C4-2B (cell line): ENCODE measurements around the gene FZD2.

Experiments
- ZFX ChIP-seq: fragments of 450-650 bp; IDR thresholded peaks from 2 replicates; pipeline ENCODE4 v1.6.1; 2017
- TF ChIP-seq, protein P1 (sequence below): fragments of 450-650 bp; conservative IDR thresholded peaks from 2 replicates; pipeline ENCODE4 v1.5.1; 2017; ENCODE audit warnings: mild to moderate bottlenecking

DNA sequence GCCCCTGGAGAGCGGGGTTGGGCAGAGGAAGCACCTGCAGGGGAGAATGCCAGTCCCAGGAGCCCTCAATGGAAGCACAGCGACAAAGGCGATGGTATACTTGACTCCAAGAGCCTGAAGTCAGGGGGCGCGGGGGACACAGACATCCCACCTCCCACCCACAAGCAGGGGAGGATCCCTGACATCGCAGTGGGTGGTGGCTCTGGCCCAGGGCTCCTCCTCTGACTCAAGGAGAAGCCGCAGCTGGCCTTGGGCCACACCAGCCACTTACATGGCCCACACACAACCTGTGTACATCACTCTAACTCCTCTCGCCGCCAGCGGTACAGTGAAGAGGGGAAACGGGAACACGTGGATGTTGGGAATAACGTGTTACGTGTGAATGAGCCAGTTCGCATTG lies 44.3 kb downstream of the FZD2 start:
- TF ChIP-seq, protein P1, sequence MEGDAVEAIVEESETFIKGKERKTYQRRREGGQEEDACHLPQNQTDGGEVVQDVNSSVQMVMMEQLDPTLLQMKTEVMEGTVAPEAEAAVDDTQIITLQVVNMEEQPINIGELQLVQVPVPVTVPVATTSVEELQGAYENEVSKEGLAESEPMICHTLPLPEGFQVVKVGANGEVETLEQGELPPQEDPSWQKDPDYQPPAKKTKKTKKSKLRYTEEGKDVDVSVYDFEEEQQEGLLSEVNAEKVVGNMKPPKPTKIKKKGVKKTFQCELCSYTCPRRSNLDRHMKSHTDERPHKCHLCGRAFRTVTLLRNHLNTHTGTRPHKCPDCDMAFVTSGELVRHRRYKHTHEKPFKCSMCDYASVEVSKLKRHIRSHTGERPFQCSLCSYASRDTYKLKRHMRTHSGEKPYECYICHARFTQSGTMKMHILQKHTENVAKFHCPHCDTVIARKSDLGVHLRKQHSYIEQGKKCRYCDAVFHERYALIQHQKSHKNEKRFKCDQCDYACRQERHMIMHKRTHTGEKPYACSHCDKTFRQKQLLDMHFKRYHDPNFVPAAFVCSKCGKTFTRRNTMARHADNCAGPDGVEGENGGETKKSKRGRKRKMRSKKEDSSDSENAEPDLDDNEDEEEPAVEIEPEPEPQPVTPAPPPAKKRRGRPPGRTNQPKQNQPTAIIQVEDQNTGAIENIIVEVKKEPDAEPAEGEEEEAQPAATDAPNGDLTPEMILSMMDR: no peak
- TF ChIP-seq ZFX: no peak
